Measurements from ENCODE around the gene PIEZO2.
A peak's percentile ranks its signal among the peaks of the same experiment; 100 is the strongest.

PIEZO2 gene

DNA sequence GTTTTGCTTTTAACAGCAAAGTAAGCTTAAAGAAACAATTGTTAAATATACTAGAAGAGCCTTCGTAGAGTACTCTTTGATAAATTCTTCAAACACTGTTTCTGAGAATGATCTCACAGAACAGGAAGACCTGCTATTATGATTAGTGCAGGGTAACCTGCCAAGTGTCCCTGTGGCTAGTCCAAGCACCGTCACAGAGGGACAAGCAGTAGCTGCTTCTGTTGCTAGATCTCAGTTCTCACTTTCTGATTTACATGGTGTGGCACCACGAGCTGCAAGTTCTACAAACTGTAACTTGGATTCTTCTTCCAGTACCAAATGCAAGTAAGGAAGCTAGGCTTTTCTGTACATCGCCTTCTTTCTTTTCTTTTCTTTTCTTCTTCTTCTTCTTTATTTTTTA is 121.5 kb downstream of the PIEZO2 start:
- DNase-seq (ENCODE audit: low spot score) = no peak

DNA sequence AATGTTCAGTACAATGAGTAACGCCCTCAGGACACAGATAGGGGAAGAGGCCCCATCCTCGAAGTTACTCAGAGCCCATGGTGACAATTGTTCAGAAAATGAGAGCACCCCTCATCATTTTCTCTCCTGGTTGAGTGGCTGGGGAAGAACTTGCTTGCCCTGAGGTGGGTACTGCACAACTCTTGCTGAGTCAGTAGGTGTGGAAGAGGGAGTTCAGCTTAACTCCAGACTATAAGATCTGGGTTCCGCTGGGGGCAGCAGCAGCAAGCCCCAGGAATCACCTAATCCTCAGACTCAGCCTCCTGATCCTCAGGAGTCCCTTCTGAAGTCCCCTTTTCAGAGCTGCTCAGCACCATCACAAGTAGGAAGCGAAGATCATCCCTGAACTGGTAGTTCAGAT is 123.7 kb downstream of the PIEZO2 start:
- DNase-seq (ENCODE audit: low spot score) = peak; percentile 73

DNA sequence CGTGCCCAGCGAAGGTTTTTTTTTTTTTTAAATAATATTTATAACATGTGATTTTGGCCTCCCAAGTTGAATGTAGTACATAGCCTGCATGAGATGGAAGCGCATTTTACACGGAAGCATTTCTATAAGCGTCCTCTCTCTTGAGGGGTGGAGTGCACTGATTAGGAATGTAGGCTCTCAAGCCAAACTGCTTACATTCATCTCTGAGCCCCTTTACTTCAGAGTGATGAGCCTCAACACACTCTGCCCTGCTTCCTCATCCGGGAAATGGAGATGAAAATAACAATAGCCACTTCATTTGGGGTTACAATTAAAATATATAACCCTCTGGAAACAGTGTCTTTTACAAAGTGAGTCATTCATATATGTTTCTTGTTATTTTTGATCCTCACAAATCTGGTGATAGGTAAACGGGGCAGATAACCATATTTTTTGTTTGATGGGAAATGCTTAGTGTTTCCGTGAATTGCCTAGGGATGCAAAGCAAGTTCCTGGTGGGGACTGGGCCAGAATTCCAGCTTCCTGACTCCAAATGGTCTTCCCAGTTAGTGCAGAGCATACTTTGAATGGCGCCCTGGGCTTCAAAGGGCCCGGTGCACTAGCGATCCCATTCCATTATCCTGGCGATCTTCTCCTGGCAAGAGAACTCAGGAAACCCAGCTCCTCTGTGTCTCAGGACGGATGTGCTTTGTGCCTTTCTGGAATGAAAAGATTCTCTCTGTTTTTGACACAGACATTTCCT is 124.3 kb downstream of the PIEZO2 start:
- peak; percentile 68 for DNase-seq (ENCODE audit: low spot score)

DNA sequence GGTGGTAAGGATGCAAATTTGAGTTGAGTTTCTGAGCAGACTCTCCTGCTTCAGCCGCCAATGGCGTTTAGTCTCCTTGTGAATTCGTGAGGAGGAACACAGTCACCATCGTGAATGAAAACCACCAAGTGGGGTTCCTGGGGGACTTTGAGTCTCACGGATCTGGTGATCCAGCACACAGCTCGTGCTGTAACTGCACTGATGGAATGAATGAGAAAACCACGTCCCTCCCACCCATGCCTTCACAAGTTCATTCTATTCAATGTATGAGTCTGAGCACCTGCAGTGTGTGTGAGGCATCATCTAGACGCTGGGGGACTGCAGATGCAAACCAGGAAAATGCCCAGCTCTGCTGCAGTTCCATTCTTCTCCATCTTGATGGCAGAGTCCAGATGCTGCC is 127.9 kb downstream of the PIEZO2 start:
- no peak for DNase-seq (ENCODE audit: low spot score)

DNA sequence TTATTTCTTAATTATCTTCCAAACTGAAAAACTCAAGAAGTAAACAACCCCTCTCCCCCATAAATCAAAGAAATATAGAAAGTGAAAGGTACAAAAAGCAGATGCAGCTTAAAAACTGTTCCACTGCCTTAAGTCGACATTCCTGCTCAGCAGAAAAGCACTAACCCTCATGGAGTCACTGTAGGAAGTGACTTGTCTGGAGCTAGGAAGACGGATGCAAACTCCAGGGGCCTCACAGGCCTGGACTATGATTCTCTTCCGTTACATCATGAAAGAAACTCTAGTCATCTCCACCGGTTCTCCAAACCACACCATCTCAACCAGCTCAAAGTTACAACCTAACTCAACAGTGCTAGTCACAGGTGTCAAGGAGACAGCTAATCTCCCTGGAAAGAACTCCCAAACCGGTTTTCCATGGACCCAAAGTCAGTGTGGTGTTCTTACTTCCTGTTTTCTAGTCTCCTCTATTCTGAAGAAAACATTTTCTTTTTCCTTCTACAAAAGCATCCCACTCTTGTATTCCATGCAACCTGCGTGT is 128.4 kb downstream of the PIEZO2 start:
- DNase-seq (ENCODE audit: low spot score) = peak; percentile 67

DNA sequence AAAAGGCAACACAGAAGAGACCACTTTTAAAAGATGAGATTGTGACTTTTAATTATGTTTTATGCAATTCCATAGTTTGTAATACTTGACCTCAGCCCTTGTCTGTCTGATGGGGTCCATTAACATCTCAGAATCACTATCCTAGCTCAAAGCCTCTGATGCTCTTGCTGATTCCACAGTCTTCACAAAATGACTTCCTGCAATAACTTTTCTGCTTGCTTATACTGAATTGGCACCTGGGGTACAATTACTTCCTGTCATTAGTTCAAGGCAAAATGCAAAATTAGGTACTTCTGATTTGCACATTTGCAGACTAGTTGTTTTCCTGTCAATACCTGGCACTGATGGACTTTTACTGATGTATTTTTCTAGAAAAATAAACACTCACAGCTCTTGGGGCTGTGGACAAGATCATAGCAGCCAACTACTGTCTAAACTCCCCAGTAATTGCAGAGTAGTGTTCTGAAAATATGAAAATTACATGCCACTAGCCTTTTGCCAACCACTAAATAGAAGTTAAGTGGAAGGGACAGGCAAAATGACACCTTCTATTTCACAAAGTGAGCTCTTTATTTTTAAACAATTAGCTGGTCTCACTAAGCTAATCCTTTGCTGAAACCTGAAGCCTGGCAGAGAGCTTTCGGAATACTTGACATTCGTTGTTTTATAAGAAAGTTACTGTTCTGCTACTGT is 129.1 kb downstream of the PIEZO2 start:
- no peak for DNase-seq (ENCODE audit: low spot score)

DNA sequence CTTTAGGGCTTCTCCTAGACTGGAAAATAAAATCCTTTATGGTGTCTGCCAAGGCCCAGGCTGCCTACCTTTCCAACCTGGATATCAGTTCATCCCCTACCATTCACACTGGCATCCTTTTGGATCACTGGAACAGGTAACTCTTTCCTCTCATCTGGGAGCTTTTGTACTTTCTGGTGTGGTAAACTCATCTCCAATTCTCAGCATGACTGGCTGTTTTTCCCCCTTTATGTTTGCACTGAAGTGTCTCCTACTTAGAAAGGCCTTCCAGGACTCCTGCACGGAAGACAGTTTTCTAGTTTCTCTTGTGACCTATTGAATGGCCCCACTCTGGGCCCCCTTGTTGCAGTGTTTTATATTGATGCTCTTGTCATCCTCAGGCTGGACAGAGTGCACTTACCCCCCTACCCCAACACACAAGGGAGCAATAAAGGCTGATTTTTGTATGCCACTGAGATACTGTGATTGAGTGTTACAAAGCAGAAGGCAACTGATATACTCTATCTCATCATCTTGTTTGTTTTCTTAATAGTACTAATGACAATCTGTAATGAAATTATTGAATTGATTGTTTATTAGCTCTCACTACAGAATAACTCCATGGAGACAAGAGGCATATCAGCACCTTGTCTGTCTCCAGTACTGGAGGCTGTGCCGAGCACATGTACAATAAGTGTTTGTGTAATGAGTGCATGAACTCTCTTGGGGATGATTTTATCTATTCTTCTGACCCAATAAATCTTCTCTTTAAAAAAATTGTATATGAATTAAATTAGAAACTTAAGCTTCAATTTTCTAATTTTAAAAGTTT is 129.9 kb downstream of the PIEZO2 start:
- DNase-seq (ENCODE audit: low spot score) = no peak

DNA sequence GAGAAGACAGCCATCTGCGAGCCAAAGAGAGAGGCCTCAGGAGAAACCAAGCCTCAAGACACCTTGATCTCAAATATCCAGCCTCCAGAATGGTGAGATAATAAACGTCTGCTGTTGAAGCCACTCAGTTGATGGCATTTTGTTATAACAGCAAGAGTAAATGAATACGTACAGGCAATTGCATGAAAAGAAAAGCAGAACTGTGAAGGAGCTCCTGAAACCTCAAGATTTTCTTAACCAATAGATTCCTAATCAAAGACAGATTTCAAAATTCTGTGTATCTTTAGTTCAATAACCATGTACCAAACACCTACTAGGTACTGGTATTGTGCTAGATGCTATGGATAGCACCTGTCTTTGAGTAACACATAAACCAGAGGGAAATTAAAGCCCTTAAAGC is 139.5 kb downstream of the PIEZO2 start:
- DNase-seq (ENCODE audit: low spot score) = no peak

DNA sequence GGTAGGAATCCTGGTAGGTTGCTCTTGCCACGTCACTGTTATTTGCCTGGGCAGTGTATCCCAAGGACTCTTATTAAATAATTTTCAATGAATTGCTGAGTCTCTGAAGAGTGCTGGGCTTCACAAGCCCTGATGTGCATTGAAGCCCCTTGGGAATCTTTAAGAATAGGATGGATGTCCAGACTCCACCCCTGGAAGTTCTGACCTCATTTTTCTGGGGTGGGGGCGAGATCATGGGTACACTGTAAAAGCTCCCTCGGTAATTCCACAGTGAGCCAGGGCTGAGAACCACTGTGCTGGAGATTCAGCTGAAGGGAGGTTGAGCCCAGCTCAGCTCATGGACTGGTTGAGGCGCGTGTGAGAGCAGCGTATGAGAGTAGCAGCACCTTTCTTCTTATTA is 140.2 kb downstream of the PIEZO2 start:
- no peak for DNase-seq (ENCODE audit: low spot score)

DNA sequence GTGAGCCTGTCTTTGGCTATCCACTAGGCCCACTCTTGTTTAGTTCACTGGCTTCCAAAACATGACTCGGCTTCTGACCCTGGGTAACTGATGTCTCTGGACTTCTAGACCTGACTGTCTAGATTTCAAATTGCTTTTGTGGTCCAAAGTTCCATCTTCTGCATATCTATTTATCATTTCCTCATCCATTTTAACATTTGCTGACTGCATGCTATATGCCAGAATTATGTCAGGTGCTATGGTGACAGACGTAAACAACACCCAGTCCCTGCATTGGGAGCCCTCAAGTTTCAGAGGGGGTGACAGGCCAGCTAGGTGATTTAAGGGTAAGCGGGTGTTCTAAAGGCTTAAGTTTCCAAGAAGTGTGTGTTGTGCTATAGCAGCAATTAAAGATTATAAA is 140.9 kb downstream of the PIEZO2 start:
- DNase-seq (ENCODE audit: low spot score) = no peak

DNA sequence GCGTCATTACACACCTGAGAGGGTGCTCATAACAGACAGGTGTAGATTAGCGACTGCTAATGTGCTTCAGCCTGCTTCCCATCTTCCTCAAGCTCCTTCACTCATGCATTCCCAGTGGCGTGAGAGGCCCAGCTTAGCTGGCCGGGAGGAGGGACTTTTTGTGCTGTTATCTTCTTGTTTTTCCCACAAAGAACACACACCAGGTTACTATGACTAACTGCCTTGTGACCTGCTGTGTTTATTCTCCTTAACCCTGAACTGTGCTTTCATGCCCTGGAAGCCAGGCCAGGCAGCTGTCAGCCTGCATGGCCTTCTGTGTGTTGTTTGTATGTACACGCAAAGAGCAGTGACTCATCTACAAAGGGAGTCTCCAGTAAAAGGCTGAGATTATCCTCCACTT is 143.8 kb downstream of the PIEZO2 start:
- no peak for DNase-seq (ENCODE audit: low spot score)

DNA sequence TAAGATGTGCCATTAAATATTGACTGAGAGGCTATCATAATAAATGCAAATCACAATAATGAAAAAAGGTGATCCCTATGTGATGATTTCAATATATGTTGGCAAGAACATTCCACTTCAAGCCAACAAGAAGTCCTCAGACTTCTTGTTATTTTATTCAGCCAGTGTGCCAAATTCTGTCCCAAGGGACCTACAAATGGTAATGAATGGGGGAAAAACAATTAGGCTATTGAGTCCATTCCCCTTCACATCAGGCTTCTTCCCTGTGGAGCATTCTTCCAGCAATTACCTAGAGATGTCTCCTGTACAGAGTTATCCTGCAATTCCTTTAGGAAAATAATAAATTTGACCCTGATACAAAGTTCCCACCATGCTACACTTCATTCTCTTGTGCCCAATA is 144.4 kb downstream of the PIEZO2 start:
- no peak for DNase-seq (ENCODE audit: low spot score)

DNA sequence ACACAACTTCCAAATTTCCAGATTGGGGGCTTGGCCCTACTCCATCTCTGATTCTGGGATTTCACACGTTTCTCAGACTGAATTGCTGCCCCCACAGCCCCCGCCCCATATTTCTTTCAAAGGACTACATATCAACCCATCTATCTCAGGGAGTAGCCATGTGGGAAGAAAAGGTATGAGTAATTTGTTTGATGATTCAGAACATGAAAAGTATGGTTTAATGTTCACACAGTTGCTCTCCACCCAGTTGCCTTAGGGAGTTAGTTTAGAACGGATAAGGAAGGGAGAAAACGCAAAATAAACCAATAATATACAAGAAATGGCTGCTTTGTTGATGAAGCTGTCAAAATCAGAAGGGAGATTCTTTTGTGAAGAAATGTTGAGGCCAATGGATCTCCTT is 145.1 kb downstream of the PIEZO2 start:
- DNase-seq (ENCODE audit: low spot score) = peak; percentile 30

DNA sequence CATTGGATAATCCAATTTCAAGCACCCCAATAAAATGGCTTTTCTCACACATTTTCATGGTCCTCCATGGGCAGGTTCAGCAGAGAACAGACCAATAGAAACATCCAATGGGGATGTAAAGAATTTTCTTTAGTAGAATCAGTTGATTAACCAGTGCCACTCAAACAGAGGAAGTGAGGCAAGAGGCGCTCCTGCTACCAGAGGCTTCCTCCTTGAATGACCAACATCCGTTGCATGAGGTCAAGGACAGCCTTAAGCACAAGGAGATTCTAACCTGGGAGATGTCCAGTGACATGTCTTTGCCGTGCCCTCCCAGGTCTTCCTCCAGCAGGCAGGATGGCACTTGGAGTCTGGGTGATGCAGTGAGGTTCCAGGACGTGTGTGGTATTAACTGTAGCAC is 146.6 kb downstream of the PIEZO2 start:
- DNase-seq (ENCODE audit: low spot score) = peak; percentile 61

DNA sequence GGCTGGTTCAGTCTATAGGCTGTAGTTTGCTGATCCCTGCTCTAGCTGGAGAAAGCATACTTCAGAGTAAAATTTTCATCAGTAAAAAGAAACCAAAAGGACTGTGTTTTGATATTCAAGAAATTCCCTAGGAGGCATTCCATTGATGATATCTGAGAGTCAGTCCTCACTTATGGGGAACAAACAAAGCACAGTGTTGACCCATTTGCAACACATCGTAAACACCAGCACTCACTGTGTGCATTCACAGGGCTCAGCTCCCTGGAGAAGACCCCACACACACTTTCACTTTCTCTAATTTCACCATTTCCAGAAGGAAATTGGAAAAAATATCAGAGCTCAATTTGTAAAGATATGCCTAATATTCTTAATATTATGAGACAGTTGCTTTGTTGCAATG is 147.1 kb downstream of the PIEZO2 start:
- DNase-seq (ENCODE audit: low spot score) = no peak

DNA sequence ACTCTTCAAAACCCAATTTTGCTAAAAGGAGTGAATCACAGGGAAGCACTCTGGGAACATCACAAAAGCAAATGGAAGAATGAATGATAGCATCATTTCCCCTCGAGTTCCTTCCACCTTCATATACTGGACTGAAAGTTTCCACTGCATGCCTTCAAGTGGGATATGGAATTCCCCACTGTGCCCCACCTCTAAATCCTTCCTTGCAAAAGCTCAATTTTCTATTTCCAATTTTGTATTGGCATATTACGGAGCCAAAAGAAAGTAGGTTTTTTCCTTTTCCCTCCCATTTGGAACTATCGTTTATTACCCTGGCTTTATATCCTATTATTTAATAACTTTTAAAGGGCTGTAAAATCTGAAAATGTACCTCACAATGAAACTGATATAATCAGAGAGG is 149.3 kb downstream of the PIEZO2 start:
- no peak for DNase-seq (ENCODE audit: low spot score)

DNA sequence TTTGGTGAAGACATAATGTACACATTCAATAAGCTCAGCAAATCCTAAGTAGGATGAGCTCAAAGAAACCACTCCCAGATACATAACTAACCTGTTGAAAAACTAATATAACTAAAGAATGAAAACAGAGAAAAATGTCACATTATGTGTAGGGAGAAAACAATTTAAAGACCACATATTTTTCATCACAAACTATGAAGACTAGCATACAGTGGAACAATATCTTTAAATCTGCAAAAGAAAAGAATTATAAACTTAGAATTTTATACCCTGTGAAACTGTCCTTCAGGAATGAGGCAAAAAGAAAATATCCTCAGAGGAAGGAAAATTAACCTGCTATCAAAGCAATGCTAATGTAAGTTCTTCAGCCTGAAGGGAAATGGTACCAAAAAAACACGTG is 151.5 kb downstream of the PIEZO2 start:
- DNase-seq (ENCODE audit: low spot score) = no peak

DNA sequence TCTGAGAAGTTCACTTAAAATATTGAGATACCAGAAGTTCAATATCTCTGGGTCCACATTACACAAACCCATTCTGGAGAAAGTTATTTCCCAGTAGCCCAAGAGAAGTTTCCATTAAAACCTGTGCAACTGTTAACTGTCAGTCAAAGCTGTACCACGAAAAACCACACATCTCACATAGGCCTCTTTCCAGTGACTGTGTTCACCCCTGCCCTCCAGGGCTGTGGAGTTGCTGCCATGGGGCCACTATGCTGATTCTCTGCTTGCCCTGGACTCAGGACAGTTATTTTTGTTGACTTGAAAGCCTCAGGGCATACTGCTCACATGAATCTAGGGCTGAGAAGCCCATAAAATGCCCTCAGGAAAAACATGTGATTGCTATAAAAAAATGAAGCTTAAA is 153.8 kb downstream of the PIEZO2 start:
- no peak for DNase-seq (ENCODE audit: low spot score)

DNA sequence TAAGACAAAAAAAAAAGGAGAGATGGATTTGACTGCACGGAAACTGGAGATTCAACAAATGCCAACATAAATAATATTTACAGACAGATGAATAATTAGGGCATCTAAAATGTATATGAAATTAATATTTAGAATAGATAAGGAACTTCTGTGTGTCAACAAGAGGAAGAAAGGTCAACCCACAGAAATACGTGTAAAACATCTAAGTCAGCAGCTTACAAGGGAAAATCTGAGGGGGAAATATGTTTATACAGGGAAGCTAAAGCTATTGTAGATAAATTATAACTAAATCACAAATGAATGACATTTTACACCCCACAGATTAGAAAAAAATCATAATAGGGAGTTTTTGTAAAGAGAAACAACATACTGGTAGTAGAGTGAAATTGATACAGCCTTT is 159.9 kb downstream of the PIEZO2 start:
- no peak for DNase-seq (ENCODE audit: low spot score)

DNA sequence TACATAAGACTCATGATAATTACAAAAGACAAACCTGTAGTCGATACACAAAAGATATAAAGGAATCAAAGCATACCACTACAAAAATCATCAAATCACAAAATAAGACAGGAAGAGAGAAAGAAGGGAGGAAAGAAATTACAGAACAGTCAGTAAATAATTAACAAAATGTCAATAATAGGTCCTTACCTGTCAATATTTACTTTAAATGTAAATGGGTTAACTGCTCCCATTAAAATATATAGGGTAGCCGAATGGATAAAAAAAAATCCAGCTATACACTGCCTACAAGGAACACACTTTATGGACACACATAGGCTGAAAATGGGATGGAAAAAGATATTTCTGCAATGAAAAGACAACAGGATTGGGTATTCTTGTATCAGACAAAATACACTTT is 163.7 kb downstream of the PIEZO2 start:
- no peak for DNase-seq (ENCODE audit: low spot score)

DNA sequence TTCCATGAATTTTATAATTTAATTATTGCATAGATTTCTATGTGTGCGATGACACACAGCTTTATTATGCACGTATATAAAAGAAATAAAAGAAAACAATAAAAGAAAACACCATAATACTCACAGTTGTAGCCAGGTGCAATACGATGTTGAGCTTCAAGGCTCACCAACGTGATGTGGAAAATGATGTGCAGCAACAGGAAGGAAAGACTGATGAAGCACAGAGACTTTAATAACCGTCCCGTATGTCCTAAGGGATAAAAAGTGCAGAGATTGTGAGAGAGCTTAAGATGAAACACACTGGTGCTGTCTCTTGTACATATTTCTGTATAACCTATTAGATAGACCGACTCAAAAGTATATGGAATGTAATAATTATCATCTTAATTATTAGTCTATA is 170.0 kb downstream of the PIEZO2 start:
- DNase-seq (ENCODE audit: low spot score) = no peak

DNA sequence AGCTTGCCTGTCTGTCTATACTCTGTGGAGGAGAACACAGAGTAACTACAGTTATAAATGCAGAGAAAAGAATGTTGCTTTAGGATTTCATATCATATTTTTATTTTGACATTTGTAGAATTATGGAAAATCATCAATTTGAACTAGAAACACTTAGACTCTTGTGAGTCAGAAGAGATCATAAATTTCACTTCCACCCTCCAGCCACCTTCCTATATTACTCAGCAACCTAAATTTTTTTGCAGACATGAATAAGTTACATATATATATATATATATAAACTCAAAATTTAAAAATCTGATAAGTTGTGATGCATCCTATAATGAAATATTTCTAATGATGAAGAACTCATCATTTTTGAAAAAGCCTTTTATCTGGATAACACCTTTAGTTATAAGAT is 172.3 kb downstream of the PIEZO2 start:
- no peak for DNase-seq (ENCODE audit: low spot score)
